Karpas-422 (cell line): Measurements from ENCODE around the gene ICAM5. TPM values are rescaled to one million over a fixed set of nuclear protein-coding genes. Genes with fewer than 3 reads are reported as not detected.

ENCODE experiments used
- DNase-seq: peaks from one replicate; pipeline ENCODE4 v3.0.0-alpha.2; 2015
- H2AFZ ChIP-seq: fragments of 200-600 bp; sonication (generic); 2 replicates; pipeline ENCODE4 v1.6.1; 2014; ENCODE audit warnings: antibody characterized with exemption, low read length, mixed read lengths
- H3K27ac ChIP-seq: fragments of 200-600 bp; sonication (generic); 2 replicates; pipeline ENCODE4 v1.5.1; 2014; ENCODE audit warnings: mild to moderate bottlenecking, low read length, moderate library complexity
- H3K27me3 ChIP-seq: fragments of 200-600 bp; sonication (generic); 2 replicates; pipeline ENCODE4 v1.6.1; 2014; ENCODE audit warnings: low read length, mixed read lengths
- H3K36me3 ChIP-seq: fragments of 200-600 bp; sonication (generic); 2 replicates; pipeline ENCODE4 v1.6.1; 2014; ENCODE audit warnings: low read length, mixed read lengths; ENCODE audit not compliant: insufficient read depth
- H3K4me1 ChIP-seq: fragments of 200-600 bp; sonication (generic); 2 replicates; pipeline ENCODE4 v1.6.1; 2014; ENCODE audit warnings: mild to moderate bottlenecking, low read length, mixed read lengths
- H3K4me2 ChIP-seq: fragments of 200-600 bp; sonication (generic); 2 replicates; pipeline ENCODE4 v1.6.1; 2014; ENCODE audit warnings: low read length, low read depth, mild to moderate bottlenecking; ENCODE audit not compliant: poor library complexity, severe bottlenecking
- H3K4me3 ChIP-seq: fragments of 200-600 bp; sonication (generic); 2 replicates; pipeline ENCODE4 v1.5.1; 2014; ENCODE audit warnings: mild to moderate bottlenecking, antibody characterized with exemption, low read length, mixed read lengths
- H3K79me2 ChIP-seq: fragments of 200-600 bp; sonication (generic); 2 replicates; pipeline ENCODE4 v1.6.1; 2014; ENCODE audit warnings: mild to moderate bottlenecking, low read length, mixed read lengths
- H3K9ac ChIP-seq: fragments of 200-600 bp; sonication (generic); 2 replicates; pipeline ENCODE4 v1.6.0; 2014; ENCODE audit warnings: low read length
- H3K9me2 ChIP-seq: fragments of 200-600 bp; sonication (generic), shearing (Covaris generic); replicated peaks from 2 replicates; pipeline ENCODE4 v1.6.0; 2014; ENCODE audit warnings: mild to moderate bottlenecking, low read length, moderate library complexity; ENCODE audit not compliant: insufficient read depth
- H3K9me3 ChIP-seq: fragments of 300-700, 200-600 bp; sonication (generic); 2 replicates; pipeline ENCODE4 v1.6.1; 2014; ENCODE audit warnings: low read length, mixed read lengths
- H4K20me1 ChIP-seq: fragments of 200-600 bp; sonication (generic); 2 replicates; pipeline ENCODE4 v1.6.1; 2014; ENCODE audit warnings: mild to moderate bottlenecking, antibody characterized with exemption, low read length, low read depth; ENCODE audit not compliant: insufficient read depth
- total RNA-seq: library from RNA; depleted of rRNA; stranded (reverse); fragments of >200 nt; shearing (Covaris generic); gene quantifications from 2 replicates; pipeline ENCODE4 v1.2.3, GENCODE V29; 2014; ENCODE audit warnings: low replicate concordance

The ICAM5 gene
- total RNA-seq, 1 experiment from 2014 or later, result 4.5 TPM

DNA sequence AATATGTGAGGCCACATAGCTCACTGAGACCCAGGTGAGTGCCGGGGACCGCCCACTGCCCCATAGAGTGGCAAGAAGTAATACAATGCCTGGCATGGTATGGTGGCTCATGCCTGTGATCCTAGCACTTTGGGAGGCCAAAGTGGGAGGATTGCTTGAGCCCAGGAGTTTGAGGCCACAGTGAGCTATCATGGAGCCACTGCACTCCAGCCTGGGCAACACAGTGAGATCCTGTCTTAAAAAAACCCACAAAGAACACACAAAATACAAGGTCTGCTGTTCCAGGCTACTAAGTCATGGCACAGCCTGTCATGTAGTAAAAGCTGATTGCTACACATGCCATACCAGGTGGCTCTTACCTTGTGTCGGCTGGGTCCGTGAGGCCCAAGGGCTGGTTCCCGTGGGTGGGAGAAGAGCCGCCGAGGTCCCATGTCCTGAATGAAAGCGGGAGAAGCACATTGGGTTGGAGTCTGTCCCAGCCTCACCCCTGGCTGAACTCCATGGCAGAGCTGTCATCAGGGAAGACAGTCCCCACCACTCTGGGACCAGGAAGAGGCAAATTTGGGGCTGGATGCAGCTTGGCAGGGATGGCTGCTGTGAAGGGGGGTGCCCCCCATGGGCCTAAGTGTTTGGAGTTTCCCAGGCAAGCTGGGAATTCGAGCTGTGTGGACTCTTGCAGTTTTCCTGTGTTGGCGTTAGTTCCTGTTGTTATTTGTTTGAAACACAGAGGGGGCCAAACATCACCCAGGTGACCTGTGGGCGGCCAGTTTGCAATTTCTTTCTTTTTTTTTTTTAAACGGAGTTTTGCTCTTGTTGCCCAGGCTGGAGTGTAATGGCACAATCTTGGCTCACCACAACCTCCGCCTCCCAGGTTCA, 29.3 kb downstream of the ICAM5 start:
- Histone ChIP-seq H2AFZ (no peak overlapping the region), H3K9me3 (no peaks in the 10 kb centered on the region), H4K20me1 (no peaks in the 10 kb centered on the region), H3K4me1 (peaks cover 16% of the 10 kb centered on the region), H3K9ac (no peak overlapping the region), H3K27ac (no peak overlapping the region), H3K4me2 (no peak overlapping the region), H3K79me2 (peaks cover 12% of the 10 kb centered on the region), H3K36me3 (peaks cover 6% of the 10 kb centered on the region), H3K27me3 (no peaks in the 10 kb centered on the region), H3K4me3 (no peak overlapping the region), H3K9me2 (no peaks in the 10 kb centered on the region)
- DNase-seq, result no peak

DNA sequence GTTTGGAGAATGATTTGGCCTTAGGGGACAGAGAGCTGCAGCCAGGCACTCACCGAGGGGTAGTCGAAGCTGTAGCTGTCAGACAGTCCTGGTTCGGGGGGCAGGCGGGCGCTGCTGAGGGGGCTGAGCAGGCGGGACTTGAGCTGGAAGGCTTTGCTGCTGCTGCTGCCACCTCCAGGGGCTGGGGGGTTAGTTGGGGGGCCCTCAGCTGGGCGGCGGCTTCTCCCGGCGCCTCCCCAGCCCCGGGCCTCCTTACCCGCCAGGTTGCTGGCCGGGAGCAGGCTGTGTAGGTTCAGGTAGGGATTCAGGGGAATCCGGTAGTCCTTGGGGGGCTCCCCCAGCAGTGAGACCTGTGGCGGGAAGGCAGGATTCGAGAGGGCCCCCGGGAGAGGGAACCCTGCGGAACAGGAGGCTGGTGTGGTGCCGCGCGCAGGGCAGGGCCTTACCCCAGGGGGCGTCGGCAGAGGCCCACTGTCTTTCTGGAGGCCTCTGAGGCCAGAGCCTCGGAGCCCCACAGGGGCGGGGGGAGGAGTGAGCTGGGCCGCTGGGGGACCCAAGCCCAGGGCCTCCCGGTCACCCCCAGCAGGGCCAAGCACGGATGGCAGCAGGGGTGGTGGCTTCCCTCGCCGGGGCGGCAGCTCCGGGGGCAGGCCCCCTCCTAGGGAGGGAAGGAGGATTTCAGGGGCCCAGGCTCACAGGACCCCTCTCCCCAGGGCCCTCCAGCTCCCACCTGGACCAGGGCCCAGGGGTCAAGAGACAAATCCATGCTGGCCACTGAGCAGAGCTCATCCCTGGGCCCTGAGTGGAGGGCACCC, 31.1 kb downstream of the ICAM5 start:
- Histone ChIP-seq H3K9ac (no peak overlapping the region), H3K27ac (no peak overlapping the region), H2AFZ (no peak overlapping the region), H3K79me2 (no peaks in the 10 kb centered on the region), H3K4me1 (peaks cover 6% of the 10 kb centered on the region), H3K36me3 (peaks cover 6% of the 10 kb centered on the region), H3K4me3 (no peak overlapping the region), H3K4me2 (no peak overlapping the region), H3K9me3 (no peaks in the 10 kb centered on the region), H3K9me2 (no peaks in the 10 kb centered on the region), H3K27me3 (no peaks in the 10 kb centered on the region), H4K20me1 (no peaks in the 10 kb centered on the region)
- DNase-seq, result no peak

DNA sequence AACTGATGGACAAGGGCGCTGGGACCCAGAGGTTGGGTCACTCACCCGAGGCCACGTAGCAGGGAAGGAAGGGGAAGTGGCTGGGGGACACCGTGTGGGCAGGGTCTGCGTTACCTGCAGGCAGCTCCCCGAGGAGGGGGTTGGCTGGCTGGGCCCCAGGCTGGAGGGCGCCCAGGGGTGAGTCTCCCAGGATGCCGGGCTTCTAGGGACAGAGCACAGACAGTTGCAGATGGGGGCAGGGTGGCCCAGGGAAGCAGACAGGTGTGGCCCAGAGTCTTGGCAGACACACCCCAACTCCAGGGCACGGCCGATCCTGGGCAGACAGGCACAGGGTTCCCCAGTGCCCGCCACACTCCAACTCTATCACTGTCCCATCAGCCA, 31.7 kb downstream of the ICAM5 start:
- H3K9me3 ChIP-seq, result no peaks in the 10 kb centered on the region
- H3K4me2 ChIP-seq, result no peak overlapping the region
- peaks cover under 1% of the 10 kb centered on the region for H3K4me1 ChIP-seq
- no peak overlapping the region for H2AFZ ChIP-seq
- peaks cover 6% of the 10 kb centered on the region for H3K36me3 ChIP-seq
- no peaks in the 10 kb centered on the region for H3K27me3 ChIP-seq
- no peak overlapping the region for H3K27ac ChIP-seq
- H3K79me2 ChIP-seq, result no peaks in the 10 kb centered on the region
- no peak overlapping the region for H3K4me3 ChIP-seq
- DNase-seq, result no peak
- no peaks in the 10 kb centered on the region for H3K9me2 ChIP-seq
- no peaks in the 10 kb centered on the region for H4K20me1 ChIP-seq
- H3K9ac ChIP-seq, result no peak overlapping the region

DNA sequence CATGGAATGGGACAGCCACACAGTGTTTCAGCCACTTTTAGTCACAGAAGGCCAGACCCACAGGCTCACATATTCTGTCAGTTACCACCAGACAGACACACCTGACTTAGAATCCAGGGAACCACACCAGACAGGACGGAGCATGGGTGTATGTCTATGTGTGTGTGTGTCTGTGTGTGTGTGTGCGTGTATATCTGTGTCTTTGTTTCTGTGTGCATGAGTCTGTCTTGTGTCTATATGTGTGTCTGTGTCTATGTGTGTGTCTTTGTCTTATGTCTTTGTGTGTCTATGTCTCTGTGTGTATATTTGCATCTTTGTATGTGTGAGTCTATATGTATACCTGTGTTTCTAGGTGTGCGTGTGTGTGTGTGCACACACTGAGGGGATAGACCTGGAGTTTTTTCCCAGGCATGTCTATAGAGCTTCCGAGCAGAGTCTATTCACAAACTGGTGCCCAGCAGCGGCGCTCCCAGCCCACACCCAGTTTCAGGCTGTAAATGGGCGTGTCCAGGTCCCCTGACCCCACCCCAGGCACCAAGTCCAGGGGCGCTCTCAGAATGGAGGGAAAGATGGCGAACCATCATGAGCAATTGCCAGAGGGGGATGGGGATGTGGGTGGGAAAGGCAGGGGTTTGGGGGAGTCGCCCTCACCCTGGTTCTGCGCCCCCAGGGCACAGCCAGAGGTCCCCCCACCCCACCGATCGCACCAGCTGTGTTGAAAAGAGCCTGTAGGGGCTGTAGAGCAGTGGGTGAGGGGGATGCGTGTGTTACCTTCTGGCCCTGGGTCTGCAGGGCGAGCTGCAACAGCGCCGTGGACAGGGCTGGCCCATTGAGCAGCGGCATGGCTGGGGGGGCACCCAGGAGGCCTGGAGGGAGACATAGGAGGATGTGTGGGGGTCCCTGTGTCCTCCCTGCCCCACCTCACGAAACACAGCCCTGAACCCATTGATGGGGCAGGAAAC, 32.4 kb downstream of the ICAM5 start:
- H3K27ac ChIP-seq, result no peak overlapping the region
- peaks cover 3% of the 10 kb centered on the region; the same call in 1 of the 2 replicates for H3K36me3 ChIP-seq
- no peaks in the 10 kb centered on the region for H3K9me3 ChIP-seq
- no peaks in the 10 kb centered on the region for H3K79me2 ChIP-seq
- H3K4me3 ChIP-seq, result no peak overlapping the region
- no peaks in the 10 kb centered on the region for H3K9me2 ChIP-seq
- no peaks in the 10 kb centered on the region for H4K20me1 ChIP-seq
- H2AFZ ChIP-seq, result no peak overlapping the region
- DNase-seq, result no peak
- no peaks in the 10 kb centered on the region for H3K27me3 ChIP-seq
- no peak overlapping the region for H3K4me2 ChIP-seq
- no peaks in the 10 kb centered on the region for H3K4me1 ChIP-seq
- no peak overlapping the region for H3K9ac ChIP-seq

DNA sequence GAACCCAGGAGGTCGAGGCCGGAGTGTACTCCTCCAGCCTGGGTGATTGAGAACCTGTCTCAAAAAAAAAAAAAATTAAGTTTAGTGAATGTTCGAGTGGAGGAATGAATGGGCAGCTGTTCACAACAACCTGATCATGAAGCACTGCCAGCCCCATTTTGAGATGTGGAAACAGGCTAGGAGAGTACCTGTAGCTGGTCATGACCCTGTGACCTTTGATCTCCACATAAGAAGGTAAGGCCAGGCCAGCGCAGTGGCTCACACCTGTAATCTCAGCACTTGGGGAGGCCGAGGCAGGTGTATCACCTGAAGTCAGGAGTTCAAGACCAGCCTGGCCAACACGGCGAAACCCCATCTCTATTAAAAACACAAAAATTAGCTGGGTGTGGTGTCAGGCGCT, 36.0 kb downstream of the ICAM5 start:
- H3K79me2 ChIP-seq, result peaks cover 7% of the 10 kb centered on the region; the same call in 1 of the 2 replicates
- H3K9ac ChIP-seq, result no peak overlapping the region
- H3K27me3 ChIP-seq, result no peaks in the 10 kb centered on the region
- no peak overlapping the region for H2AFZ ChIP-seq
- H3K9me3 ChIP-seq, result no peaks in the 10 kb centered on the region
- no peak overlapping the region for H3K4me2 ChIP-seq
- H3K36me3 ChIP-seq, result peaks cover 13% of the 10 kb centered on the region
- no peak for DNase-seq
- H3K9me2 ChIP-seq, result no peaks in the 10 kb centered on the region
- H3K4me3 ChIP-seq, result no peak overlapping the region
- no peak overlapping the region for H3K27ac ChIP-seq
- 0 out of 2 replicates have a peak, but pooled peaks cover 7% of the 10 kb centered on the region for H4K20me1 ChIP-seq
- H3K4me1 ChIP-seq, result no peaks in the 10 kb centered on the region

DNA sequence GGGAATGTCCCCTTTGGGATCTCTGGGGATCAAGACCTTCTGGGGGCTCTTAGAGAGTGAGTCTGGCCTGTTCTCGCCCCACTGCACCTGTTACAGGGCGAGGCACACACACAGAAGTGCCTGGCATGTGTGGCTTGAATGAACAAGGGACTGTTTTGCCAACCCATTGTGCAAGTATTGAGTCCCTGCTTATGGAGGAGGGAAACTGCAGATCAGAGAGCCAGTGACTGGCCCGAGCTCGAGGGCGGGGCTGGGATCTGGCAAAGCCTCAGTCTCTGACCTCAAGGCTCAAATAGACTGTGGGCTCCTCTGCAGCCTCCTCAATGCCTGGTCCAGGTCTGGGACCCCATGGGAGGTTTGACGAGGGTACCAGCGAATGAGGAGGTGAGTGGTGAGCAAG, 38.0 kb downstream of the ICAM5 start:
- H3K36me3 ChIP-seq, result peaks cover 13% of the 10 kb centered on the region
- no peak overlapping the region for H3K4me2 ChIP-seq
- no peaks in the 10 kb centered on the region for H3K9me2 ChIP-seq
- no peak overlapping the region for H3K4me3 ChIP-seq
- peaks cover 9% of the 10 kb centered on the region for H3K4me1 ChIP-seq
- no peaks in the 10 kb centered on the region for H3K27me3 ChIP-seq
- H3K9ac ChIP-seq, result no peak overlapping the region
- no peak for DNase-seq
- H2AFZ ChIP-seq, result no peak overlapping the region
- peaks cover 23% of the 10 kb centered on the region for H3K79me2 ChIP-seq
- no peak overlapping the region for H3K27ac ChIP-seq
- peaks cover 7% of the 10 kb centered on the region; the same call in 1 of the 2 replicates for H4K20me1 ChIP-seq
- no peaks in the 10 kb centered on the region for H3K9me3 ChIP-seq

DNA sequence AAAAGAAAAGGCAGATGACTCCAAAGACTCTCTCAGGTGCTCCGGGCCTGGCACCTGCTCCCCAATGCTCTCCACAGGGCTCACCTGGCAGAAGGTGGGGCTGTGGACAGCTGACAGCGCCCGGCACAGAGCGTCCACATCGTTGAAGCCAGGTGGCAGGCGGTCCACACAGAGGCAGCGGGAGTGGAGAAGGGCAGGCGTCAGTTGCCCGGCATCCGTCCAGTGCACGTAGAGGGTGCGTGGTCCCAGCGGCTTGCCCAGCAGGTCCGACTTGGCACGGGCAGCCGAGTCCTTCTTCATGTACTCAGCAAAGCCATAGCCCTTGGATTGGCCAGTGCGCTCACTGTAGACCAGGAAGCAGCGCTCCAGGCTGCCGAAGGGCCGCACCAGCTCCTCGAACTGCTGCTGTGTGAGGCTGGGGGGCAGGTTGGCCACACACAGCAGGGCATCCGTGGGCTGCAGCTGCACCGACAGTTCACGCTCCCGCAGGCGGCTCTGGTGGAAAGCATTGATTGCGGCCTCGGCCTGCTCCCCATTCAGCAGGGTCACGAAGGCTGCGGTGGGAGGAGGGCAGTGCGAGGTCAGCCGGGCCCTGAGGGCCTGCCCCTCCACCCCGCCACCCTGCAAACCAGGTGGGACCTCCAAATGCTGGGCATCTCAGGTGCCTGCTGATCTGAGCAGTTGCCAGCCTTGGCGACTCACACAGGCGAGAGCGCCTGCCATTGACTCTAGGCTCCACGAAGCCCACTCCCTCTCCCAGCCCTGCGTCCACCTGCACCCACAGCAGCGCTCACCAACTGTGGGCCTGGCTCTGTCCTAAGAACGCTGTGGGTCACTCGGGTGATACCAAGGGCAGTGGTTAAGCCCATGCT, 39.0 kb downstream of the ICAM5 start:
- H3K27ac ChIP-seq, result no peak overlapping the region
- peaks cover 12% of the 10 kb centered on the region for H3K4me1 ChIP-seq
- peaks cover 13% of the 10 kb centered on the region for H3K36me3 ChIP-seq
- H3K9me3 ChIP-seq, result no peaks in the 10 kb centered on the region
- no peak overlapping the region for H3K4me3 ChIP-seq
- H4K20me1 ChIP-seq, result peaks cover 7% of the 10 kb centered on the region; the same call in 1 of the 2 replicates
- DNase-seq, result no peak
- H3K79me2 ChIP-seq, result peaks cover 28% of the 10 kb centered on the region
- no peak overlapping the region for H3K9ac ChIP-seq
- no peaks in the 10 kb centered on the region for H3K27me3 ChIP-seq
- H2AFZ ChIP-seq, result no peak overlapping the region
- H3K4me2 ChIP-seq, result no peak overlapping the region
- H3K9me2 ChIP-seq, result no peaks in the 10 kb centered on the region
